GM10248 (cell line): ENCODE data around the gene PSMD3.

Source experiments
- CTCF ChIA-PET: fragments of 300-600 bp; sonication (Branson Sonifier 250); formaldehyde crosslinking; extraction: SDS; loops from one replicate; lab custom pipeline; 2021; ENCODE audit warnings: antibody characterized with exemption; lab: Yijun Ruan, JAX
- POLR2A ChIA-PET: fragments of 350-650 bp; sonication (Branson Sonifier 250); formaldehyde crosslinking; extraction: SDS; loops from one replicate; lab custom pipeline; 2020; ENCODE audit warnings: antibody characterized with exemption; lab: Yijun Ruan, JAX
- DNase-seq: peaks from one replicate; pipeline ENCODE4 v3.0.0; 2012; ENCODE audit errors: extremely low spot score
- CTCF ChIP-seq: IDR thresholded peaks from 2 replicates; pipeline ENCODE4 v1.5.1; 2012; ENCODE audit warnings: mild to moderate bottlenecking, low read depth; ENCODE audit errors: extremely low read depth, missing control alignments, control extremely low read depth

PSMD3 gene

DNA sequence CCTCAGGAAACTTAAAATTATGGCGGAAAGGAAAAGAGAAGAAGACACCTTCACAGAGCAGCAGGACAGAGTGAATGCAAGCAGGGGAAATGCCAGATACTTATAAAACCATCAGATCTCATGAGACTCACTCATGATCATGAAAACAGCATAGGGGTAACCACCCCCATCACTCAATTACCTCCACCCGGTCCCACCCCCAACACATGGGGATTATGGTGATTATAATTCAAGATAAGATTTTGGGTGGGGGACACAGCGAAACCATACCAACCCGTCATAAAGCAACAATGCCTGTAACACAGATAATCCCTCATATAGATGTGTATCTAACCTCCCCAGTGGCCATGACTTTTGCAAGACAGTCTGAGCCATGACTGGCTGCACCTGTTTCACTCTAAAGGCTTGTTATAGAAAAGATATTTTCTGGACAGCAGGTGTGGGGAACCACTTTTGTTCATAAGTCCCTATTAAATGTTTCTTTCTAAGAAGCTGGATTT is 24.8 kb upstream of the PSMD3 start:
- ChIA-PET POLR2A (no interaction called here), CTCF (interaction anchor here (0.9 to 4.2 kb wide), 7 partner anchors 8 to 334 kb away, joined by 3 to 42 read pairs (median 6); partner anchors contain the start of gene PSMD3)
- no peak for TF ChIP-seq CTCF
- no peak for DNase-seq

- POLR2A ChIA-PET: no interaction called here
- CTCF ChIA-PET: interaction anchor here (2.7 to 4.0 kb wide), 3 partner anchors 13 to 67 kb away, joined by 14 to 28 read pairs (median 22); partner anchors contain the start of gene PSMD3
- TF ChIP-seq CTCF: no peak
- no peak for DNase-seq
These were observed 20.0 kb upstream of the PSMD3 start for GRCh38 chr17:39960524-39961041.

DNA sequence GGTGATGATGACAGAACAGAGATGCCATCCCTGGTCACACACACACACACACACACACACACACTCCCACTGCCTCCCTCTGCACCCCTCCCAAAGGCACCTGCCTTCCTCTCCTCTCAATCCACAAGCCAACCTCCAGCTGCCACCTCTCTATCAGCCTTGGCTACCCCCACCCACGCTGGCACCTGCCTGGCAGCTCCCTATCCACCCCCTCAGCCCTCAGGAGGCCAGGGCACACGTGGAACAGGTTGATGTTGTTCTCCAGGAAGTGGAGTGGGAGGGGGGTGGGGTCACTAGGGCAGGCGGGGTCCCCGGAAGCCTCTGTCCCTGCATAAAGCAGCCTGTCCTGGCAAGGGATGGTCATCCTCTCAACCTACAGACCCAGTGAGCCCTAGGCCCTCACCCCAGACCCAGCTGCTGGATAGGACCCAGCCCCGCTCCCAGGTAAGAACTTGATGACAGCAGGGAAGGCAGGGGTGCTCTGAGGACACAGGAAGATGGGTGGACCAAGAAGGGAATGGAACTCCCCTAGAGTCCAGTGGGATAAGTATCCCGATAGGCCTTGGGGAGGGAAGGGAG is 17.9 kb upstream of the PSMD3 start, which contains the start of gene GSDMA:
Gene GSDMA, plus strand, starts transcription at position 363 of the 579 bp plus-strand sequence. CDS start 2,684 bp downstream, outside the sequence.
- DNase-seq: no peak
- TF ChIP-seq CTCF: no peak
- POLR2A ChIA-PET: no interaction called here
- CTCF ChIA-PET: interaction anchor here (3.3 kb wide), 1 partner anchor 17 kb away, joined by 22 read pairs; the partner anchor contains the start of gene PSMD3

- DNase-seq: no peak
- TF ChIP-seq CTCF: no peak
- CTCF ChIA-PET: interaction anchor here (0.9 to 1.1 kb wide), 2 partner anchors 9 to 187 kb away, joined by 3 to 4 read pairs; no protein-coding TSS in a partner anchor
- POLR2A ChIA-PET: no interaction called here
These were observed 16.8 kb upstream of the PSMD3 start for GRCh38 chr17:39963829-39964228.

DNA sequence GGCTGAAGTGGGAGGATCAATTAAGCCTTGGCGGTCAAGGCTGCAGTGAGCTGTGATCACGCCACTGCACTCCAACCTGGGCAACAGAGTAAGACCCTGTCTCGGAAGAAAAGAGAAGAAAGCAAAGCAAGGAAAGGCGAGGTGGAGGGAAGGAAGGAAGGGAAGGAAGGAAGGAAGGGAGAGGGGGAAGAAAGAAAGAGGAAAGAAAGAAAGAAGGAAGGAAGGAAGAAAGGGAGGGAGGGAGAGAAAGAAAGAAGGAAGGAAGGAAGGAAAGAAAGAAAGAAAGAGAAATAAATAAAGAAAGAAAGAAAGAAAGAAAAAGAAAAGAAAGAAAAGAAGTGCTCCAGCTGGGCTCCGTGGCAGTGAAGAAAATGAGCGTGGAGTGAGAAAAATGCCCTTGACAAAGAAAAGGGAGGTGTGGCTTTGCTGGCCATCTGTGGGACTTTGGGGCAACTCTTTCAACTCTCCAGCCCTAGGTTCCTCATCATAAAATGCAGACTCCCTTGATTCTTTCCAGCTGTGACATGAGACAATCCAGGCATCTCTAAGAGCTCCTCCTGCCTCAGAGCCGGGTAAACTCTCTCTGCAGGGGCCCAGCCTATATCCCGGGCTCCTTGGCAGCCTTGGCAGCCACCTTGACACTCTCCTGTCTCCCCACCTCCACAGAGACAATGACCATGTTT is 15.4 kb upstream of the PSMD3 start:
- no peak for DNase-seq
- POLR2A ChIA-PET: no interaction called here
- CTCF ChIA-PET: interaction anchor here (1.0 to 1.8 kb wide), 4 partner anchors 10 to 343 kb away, joined by 3 to 5 read pairs (median 4); partner anchors contain the start of gene PSMD3

More for the DNA sequence above, 15.4 kb upstream of the PSMD3 start:
- TF ChIP-seq CTCF: no peak
